ENCODE results near the gene RGS8.

The RGS8 gene

DNA sequence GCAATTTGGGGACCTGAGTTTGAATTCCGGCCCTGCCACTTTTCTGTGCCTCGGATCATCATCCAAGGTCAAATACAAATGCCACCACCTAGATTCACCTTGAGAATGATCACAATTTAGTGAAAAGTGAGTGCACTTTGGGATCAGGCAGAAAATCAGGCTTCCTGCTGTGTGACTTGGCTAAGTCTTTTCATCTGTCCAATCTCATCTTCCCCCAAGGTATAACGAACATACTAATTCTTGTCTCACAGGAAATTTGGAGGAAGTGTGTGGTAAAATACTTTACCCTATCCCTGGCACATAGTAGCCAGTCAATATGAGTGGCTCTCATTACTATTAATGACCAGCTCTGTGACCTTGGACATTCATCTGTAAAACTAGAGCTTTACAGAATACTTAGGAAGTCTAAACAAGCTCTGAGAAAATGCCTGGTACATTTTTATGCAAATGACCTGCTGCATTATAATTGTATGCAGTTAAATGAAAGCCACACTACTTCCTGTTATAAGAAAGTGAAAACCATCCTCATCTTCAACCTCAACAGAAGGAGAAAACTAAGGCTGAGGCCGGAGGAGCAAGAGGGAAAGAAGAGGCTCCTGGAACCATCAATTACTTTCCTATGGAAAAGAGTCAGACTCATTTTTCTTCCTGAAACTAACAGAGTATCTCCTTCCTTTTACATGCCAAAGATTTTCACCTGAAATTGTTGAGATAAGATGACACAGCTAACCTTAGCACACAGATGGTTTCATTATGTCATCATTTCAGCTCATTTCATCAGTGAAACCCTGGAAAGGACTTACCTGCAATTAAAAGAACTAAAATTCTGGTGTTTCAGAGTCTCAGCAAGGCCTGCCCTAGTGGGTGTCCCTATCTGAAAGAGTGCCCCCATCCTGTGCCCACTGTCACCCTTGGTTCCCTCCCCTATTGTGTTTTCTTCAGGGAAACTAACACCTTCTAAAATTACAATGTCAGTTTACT lies 32.6 kb upstream of the RGS8 start:
- Histone ChIP-seq H3K4me1 (ENCODE audit: control insufficient read depth, insufficient read depth, low read length, unreplicated experiment) (no peaks in the 10 kb centered on the region), H3K36me3 (ENCODE audit: insufficient read depth, low read length) (no peaks in the 10 kb centered on the region), H3K27ac (ENCODE audit: low read depth, low read length) (no peak overlapping the region), H3K27me3 (ENCODE audit: insufficient read depth, low read length) (no peaks in the 10 kb centered on the region), H2AFZ (ENCODE audit: low read length, unreplicated experiment) (no peak overlapping the region), H3K4me3 (ENCODE audit: low read depth, low read length) (no peak overlapping the region), H3K79me2 (ENCODE audit: control insufficient read depth, insufficient read depth, low read length, unreplicated experiment) (no peaks in the 10 kb centered on the region)

DNA sequence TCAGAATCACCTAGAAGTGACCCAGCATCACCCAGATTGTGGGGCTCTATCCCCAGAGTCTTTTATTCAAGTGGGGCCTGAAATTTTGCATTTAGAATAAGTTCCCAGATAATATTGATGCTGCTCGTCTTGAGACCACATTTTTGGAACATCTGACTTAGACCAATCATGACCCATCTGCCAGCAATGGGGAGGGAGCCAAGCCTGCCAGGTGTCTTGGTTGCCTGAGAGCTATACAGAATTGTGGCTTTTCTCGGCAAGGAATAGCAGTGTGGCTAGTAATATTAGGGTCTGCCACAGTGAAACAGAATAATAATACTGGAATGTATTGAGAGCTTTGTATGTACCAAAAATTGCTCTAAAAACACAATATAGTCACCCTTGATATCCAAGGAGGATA lies 31.1 kb upstream of the RGS8 start:
- Histone ChIP-seq H3K4me1 (ENCODE audit: control insufficient read depth, insufficient read depth, low read length, unreplicated experiment) (no peaks in the 10 kb centered on the region), H3K4me3 (ENCODE audit: low read depth, low read length) (no peak overlapping the region), H2AFZ (ENCODE audit: low read length, unreplicated experiment) (no peak overlapping the region), H3K27ac (ENCODE audit: low read depth, low read length) (no peak overlapping the region), H3K27me3 (ENCODE audit: insufficient read depth, low read length) (no peaks in the 10 kb centered on the region), H3K36me3 (ENCODE audit: insufficient read depth, low read length) (no peaks in the 10 kb centered on the region), H3K79me2 (ENCODE audit: control insufficient read depth, insufficient read depth, low read length, unreplicated experiment) (no peaks in the 10 kb centered on the region)

DNA sequence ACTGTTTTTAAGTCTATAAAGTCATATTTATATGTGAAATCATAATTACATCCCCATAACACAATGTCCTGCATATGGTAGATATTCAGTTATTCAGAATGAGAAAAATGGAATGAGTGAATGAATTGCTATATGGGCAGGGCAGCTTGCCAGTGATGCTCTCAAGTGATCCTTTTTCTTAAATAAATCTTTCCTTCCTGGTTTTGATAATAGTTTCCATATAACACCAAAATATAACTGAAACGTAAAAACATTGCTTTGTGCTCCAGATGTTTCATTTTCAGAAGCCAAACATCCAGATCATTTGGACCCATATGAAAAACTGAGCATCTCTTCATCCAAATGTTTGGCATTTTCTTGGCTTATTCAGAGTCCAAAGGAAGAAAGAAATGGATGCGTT lies 30.2 kb upstream of the RGS8 start:
- Histone ChIP-seq H3K4me1 (ENCODE audit: control insufficient read depth, insufficient read depth, low read length, unreplicated experiment) (no peaks in the 10 kb centered on the region), H3K4me3 (ENCODE audit: low read depth, low read length) (no peak overlapping the region), H2AFZ (ENCODE audit: low read length, unreplicated experiment) (no peak overlapping the region), H3K79me2 (ENCODE audit: control insufficient read depth, insufficient read depth, low read length, unreplicated experiment) (no peaks in the 10 kb centered on the region), H3K36me3 (ENCODE audit: insufficient read depth, low read length) (no peaks in the 10 kb centered on the region), H3K27ac (ENCODE audit: low read depth, low read length) (no peak overlapping the region), H3K27me3 (ENCODE audit: insufficient read depth, low read length) (no peaks in the 10 kb centered on the region)

DNA sequence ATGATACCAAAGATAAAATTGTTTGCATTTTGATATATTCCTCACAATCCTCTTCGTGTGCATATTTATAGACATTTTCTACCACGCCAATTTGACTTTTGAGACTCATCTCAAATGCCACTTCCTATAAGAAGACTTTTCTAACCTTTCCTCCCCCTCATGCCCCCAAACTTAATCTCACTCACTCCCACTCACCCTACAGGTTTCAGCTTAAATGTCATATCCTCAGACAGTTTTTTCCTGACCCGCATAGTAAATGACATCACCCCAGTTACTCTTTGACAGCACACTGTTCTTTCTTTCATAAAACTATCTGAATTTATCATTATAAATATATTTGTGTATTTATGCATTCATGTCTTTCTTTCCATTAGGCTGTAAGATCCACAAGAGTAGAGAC lies 29.6 kb upstream of the RGS8 start:
- no peaks in the 10 kb centered on the region for H3K27me3 ChIP-seq (ENCODE audit: insufficient read depth, low read length)
- no peak overlapping the region for H2AFZ ChIP-seq (ENCODE audit: low read length, unreplicated experiment)
- no peaks in the 10 kb centered on the region for H3K79me2 ChIP-seq (ENCODE audit: control insufficient read depth, insufficient read depth, low read length, unreplicated experiment)
- no peak overlapping the region for H3K4me3 ChIP-seq (ENCODE audit: low read depth, low read length)
- H3K27ac ChIP-seq (ENCODE audit: low read depth, low read length): no peak overlapping the region
- no peaks in the 10 kb centered on the region for H3K4me1 ChIP-seq (ENCODE audit: control insufficient read depth, insufficient read depth, low read length, unreplicated experiment)
- H3K36me3 ChIP-seq (ENCODE audit: insufficient read depth, low read length): no peaks in the 10 kb centered on the region

DNA sequence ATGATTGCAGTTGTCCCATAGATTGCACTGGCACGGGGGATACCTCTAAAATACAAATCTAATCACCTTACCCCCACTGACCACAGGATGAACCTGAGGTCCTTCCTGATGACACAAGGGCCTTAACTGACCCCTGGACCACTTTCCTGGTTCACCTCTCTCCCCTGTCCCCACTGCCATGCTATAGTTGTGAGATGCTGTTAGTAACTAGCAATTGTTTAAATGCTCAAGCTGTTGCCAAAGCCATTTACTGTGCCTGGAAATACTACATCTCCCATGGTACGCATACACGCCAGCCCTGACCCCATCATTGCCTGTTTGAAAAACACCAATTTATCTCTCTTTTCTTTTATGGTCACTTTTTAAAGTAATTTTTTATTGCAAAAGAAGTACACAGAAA lies 29.1 kb upstream of the RGS8 start:
- H3K79me2 ChIP-seq (ENCODE audit: control insufficient read depth, insufficient read depth, low read length, unreplicated experiment): no peaks in the 10 kb centered on the region
- H3K36me3 ChIP-seq (ENCODE audit: insufficient read depth, low read length): no peaks in the 10 kb centered on the region
- H3K4me3 ChIP-seq (ENCODE audit: low read depth, low read length): no peak overlapping the region
- no peaks in the 10 kb centered on the region for H3K4me1 ChIP-seq (ENCODE audit: control insufficient read depth, insufficient read depth, low read length, unreplicated experiment)
- H3K27ac ChIP-seq (ENCODE audit: low read depth, low read length): no peak overlapping the region
- H3K27me3 ChIP-seq (ENCODE audit: insufficient read depth, low read length): no peaks in the 10 kb centered on the region
- H2AFZ ChIP-seq (ENCODE audit: low read length, unreplicated experiment): no peak overlapping the region

DNA sequence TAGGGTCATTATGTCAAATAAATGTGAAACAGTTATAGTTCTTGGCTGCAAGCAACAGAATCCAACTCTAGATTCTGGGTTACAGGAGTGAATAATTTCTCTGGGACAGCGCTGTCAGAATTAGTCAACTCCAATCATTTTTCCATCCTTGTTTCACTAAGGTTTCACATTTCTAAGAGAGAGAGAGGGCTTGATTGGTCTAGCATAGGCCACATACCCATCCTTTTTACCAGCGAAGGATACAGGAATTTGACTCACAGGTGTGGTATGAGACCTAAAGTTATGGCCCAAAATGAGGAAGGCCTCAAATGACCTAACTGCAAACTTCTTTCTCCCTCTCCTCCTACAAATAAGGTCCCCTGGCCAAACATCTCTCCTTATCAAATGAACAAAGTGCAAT lies 25.5 kb upstream of the RGS8 start:
- no peaks in the 10 kb centered on the region for H3K36me3 ChIP-seq (ENCODE audit: insufficient read depth, low read length)
- H2AFZ ChIP-seq (ENCODE audit: low read length, unreplicated experiment): no peak overlapping the region
- no peak overlapping the region for H3K27ac ChIP-seq (ENCODE audit: low read depth, low read length)
- no peaks in the 10 kb centered on the region for H3K79me2 ChIP-seq (ENCODE audit: control insufficient read depth, insufficient read depth, low read length, unreplicated experiment)
- H3K27me3 ChIP-seq (ENCODE audit: insufficient read depth, low read length): no peaks in the 10 kb centered on the region
- no peak overlapping the region for H3K4me3 ChIP-seq (ENCODE audit: low read depth, low read length)
- H3K4me1 ChIP-seq (ENCODE audit: control insufficient read depth, insufficient read depth, low read length, unreplicated experiment): no peaks in the 10 kb centered on the region

DNA sequence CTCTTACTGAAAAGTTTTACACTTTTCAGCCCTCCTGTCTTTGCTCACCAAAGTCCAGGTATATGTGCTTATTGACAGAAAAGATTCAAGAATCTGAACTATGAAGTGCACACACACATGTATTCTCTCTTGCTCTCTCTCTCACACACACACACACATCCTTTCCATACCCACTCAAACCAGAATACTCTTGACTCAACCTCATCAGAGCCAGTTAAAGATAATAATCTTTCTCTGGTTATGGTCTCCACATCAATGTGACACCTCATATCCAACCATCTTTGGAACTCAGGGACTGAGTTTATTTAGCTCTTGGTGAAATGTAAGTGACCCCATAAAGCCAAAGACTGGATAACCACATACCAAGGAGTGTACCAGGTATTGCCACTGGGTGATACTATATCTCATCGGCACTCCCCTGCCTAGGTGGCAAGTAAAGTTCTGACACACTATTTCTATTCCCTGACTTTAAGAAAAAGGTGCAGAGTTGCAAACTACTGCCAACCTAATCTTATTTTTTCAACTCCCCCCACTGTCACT lies 24.9 kb upstream of the RGS8 start:
- Histone ChIP-seq H3K27me3 (ENCODE audit: insufficient read depth, low read length) (no peaks in the 10 kb centered on the region), H3K36me3 (ENCODE audit: insufficient read depth, low read length) (no peaks in the 10 kb centered on the region), H3K4me3 (ENCODE audit: low read depth, low read length) (no peak overlapping the region), H3K79me2 (ENCODE audit: control insufficient read depth, insufficient read depth, low read length, unreplicated experiment) (no peaks in the 10 kb centered on the region), H2AFZ (ENCODE audit: low read length, unreplicated experiment) (no peak overlapping the region), H3K4me1 (ENCODE audit: control insufficient read depth, insufficient read depth, low read length, unreplicated experiment) (no peaks in the 10 kb centered on the region), H3K27ac (ENCODE audit: low read depth, low read length) (no peak overlapping the region)

DNA sequence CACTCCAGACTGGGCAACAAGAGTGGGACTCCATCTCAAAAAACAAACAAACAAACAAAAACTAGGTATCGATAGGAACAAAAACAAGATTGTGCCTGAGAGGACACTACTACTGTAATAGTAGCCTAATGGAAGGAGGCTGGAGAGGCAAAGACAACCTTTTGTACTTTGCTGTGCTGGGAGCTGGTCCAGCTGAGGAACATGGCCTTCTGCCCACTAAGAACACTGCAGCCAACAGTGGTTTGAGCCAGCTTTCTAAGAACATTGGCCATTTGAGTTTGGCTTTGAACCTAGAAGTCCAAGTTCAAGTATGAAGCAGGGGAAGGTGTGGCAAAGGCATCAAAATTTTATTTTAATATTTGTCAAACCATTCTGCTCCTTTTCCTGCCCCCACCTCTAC lies 22.7 kb upstream of the RGS8 start:
- Histone ChIP-seq H2AFZ (ENCODE audit: low read length, unreplicated experiment) (no peak overlapping the region), H3K27me3 (ENCODE audit: insufficient read depth, low read length) (no peaks in the 10 kb centered on the region), H3K36me3 (ENCODE audit: insufficient read depth, low read length) (no peaks in the 10 kb centered on the region), H3K4me1 (ENCODE audit: control insufficient read depth, insufficient read depth, low read length, unreplicated experiment) (no peaks in the 10 kb centered on the region), H3K27ac (ENCODE audit: low read depth, low read length) (no peak overlapping the region), H3K79me2 (ENCODE audit: control insufficient read depth, insufficient read depth, low read length, unreplicated experiment) (no peaks in the 10 kb centered on the region), H3K4me3 (ENCODE audit: low read depth, low read length) (no peak overlapping the region)

DNA sequence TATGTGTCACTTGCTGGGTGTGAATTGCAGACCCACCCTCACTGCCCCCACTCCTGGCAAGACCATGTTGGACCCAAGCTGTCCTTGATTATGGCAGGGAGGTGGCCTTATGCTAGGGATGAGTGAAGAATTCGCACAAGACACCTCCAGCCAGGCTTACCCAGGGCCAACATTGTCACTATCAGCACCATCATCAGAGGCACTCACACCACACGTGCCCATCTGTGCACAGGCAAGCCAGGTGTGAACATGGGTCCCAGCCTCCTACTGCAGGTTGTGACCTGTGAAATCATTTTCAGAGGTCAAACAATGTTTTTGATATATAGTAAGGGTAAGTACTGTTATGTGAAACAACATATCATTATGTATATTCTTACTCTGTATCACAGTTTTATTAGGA lies 20.3 kb upstream of the RGS8 start:
- H3K4me3 ChIP-seq (ENCODE audit: low read depth, low read length): no peak overlapping the region
- no peaks in the 10 kb centered on the region for H3K36me3 ChIP-seq (ENCODE audit: insufficient read depth, low read length)
- H3K4me1 ChIP-seq (ENCODE audit: control insufficient read depth, insufficient read depth, low read length, unreplicated experiment): peaks cover 2% of the 10 kb centered on the region
- H3K79me2 ChIP-seq (ENCODE audit: control insufficient read depth, insufficient read depth, low read length, unreplicated experiment): no peaks in the 10 kb centered on the region
- H3K27me3 ChIP-seq (ENCODE audit: insufficient read depth, low read length): 0 out of 2 replicates have a peak, but pooled peaks cover 4% of the 10 kb centered on the region
- H2AFZ ChIP-seq (ENCODE audit: low read length, unreplicated experiment): no peak overlapping the region
- no peak overlapping the region for H3K27ac ChIP-seq (ENCODE audit: low read depth, low read length)

DNA sequence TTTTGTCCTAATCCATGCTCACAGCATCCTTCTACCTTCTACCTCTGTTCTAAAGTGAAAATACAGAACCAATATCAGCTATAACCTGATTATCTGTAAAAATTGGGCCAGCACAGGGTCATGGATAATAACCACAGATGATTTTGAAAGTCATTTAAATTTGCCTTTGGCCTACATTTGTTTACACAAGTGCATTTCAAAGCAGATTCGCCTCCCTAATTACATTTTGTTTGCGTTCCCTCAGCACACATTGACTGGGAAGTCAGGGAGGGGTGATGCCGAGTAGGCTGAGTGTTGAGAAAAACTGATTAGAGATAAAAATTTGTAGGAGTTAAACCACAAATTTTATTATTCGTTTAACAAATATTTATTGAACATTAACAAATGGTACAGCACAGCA lies 19.2 kb upstream of the RGS8 start:
- no peaks in the 10 kb centered on the region for H3K79me2 ChIP-seq (ENCODE audit: control insufficient read depth, insufficient read depth, low read length, unreplicated experiment)
- no peak overlapping the region for H3K27ac ChIP-seq (ENCODE audit: low read depth, low read length)
- no peak overlapping the region for H3K4me3 ChIP-seq (ENCODE audit: low read depth, low read length)
- 0 out of 2 replicates have a peak, but pooled peaks cover 4% of the 10 kb centered on the region for H3K27me3 ChIP-seq (ENCODE audit: insufficient read depth, low read length)
- no peaks in the 10 kb centered on the region for H3K36me3 ChIP-seq (ENCODE audit: insufficient read depth, low read length)
- no peak overlapping the region for H2AFZ ChIP-seq (ENCODE audit: low read length, unreplicated experiment)
- H3K4me1 ChIP-seq (ENCODE audit: control insufficient read depth, insufficient read depth, low read length, unreplicated experiment): peaks cover 6% of the 10 kb centered on the region
